IMR-90 (cell line): ENCODE results near the gene NAALAD2. TPM values are rescaled to one million over a fixed set of nuclear protein-coding genes. Genes with fewer than 3 reads are reported as not detected.

Source experiments
- ATAC-seq: fragments of 200-7000 bp; cut with Tn5 transposase; 2 replicates; pipeline ENCODE4 v1.9.1; 2020; ENCODE audit warnings: low read depth, mild to moderate bottlenecking, moderate library complexity
- BruUV-seq: library from RNA; stranded (reverse); fragments of 400-500 nt; replicated peaks from 2 replicates; lab custom pipeline; 2021; lab: Mats Ljungman, UMichigan
- CTCF ChIA-PET: fragments of 300-600 bp; formaldehyde crosslinking; extraction: SDS; loops from one replicate; lab custom pipeline; 2021; ENCODE audit warnings: antibody characterized with exemption; lab: Yijun Ruan, JAX
- POLR2A ChIA-PET: fragments of 300-600 bp; sonication (Branson Sonifier 250); formaldehyde crosslinking; loops from one replicate; lab custom pipeline; 2022; ENCODE audit warnings: antibody characterized with exemption; ENCODE audit not compliant: unreplicated experiment; lab: Charles Lee
- DNase-seq: peaks from one replicate; pipeline ENCODE4 v3.0.0; 2013
- H2AFZ ChIP-seq: replicated peaks from 2 replicates; pipeline ENCODE3; 2013; ENCODE audit warnings: low read length, mild to moderate bottlenecking; ENCODE audit not compliant: poor library complexity
- H2AK5ac ChIP-seq: 2 replicates; pipeline ENCODE4 v1.6.1; 2013; ENCODE audit warnings: low read depth, low read length, inconsistent platforms
- H2AK9ac ChIP-seq: replicated peaks from 2 replicates; pipeline ENCODE3; 2013; ENCODE audit warnings: mild to moderate bottlenecking, low read depth, low read length, moderate library complexity; ENCODE audit not compliant: poor library complexity
- H2BK120ac ChIP-seq: 2 replicates; pipeline ENCODE4 v1.6.1; 2013; ENCODE audit warnings: low read depth, low read length, inconsistent platforms
- H2BK15ac ChIP-seq: 3 replicates; pipeline ENCODE4 v1.6.1; 2013; ENCODE audit warnings: low read depth, low read length, inconsistent platforms
- H2BK20ac ChIP-seq: 2 replicates; pipeline ENCODE4 v1.6.1; 2013; ENCODE audit warnings: low read depth, mild to moderate bottlenecking, inconsistent platforms, low read length, moderate library complexity
- H2BK5ac ChIP-seq: 2 replicates; pipeline ENCODE4 v1.6.1; 2013; ENCODE audit warnings: mild to moderate bottlenecking, low read depth, low read length, inconsistent platforms; ENCODE audit not compliant: poor library complexity, severe bottlenecking
- H3K14ac ChIP-seq: replicated peaks from 2 replicates; pipeline ENCODE4 v1.6.1; 2013; ENCODE audit warnings: low read depth, low read length, inconsistent platforms
- H3K18ac ChIP-seq: 2 replicates; pipeline ENCODE4 v1.6.1; 2013; ENCODE audit warnings: low read depth, low read length, control low read depth
- H3K23ac ChIP-seq: 2 replicates; pipeline ENCODE4 v1.6.1; 2013; ENCODE audit warnings: low read depth, low read length, inconsistent platforms
- H3K27ac ChIP-seq: 2 replicates; pipeline ENCODE4 v1.5.1; 2013; ENCODE audit warnings: mild to moderate bottlenecking, control low read depth, low read length; ENCODE audit not compliant: insufficient read depth
- H3K27me3 ChIP-seq: 2 replicates; pipeline ENCODE4 v1.6.1; 2013; ENCODE audit warnings: low read length; ENCODE audit not compliant: control insufficient read depth, insufficient read depth
- H3K36me3 ChIP-seq: 2 replicates; pipeline ENCODE4 v1.6.1; 2013; ENCODE audit warnings: low read length, mixed read lengths; ENCODE audit not compliant: control insufficient read depth, insufficient read depth
- H3K4ac ChIP-seq: 2 replicates; pipeline ENCODE4 v1.6.1; 2013; ENCODE audit warnings: low read depth, low read length, inconsistent platforms
- H3K4me1 ChIP-seq: 2 replicates; pipeline ENCODE4 v1.6.1; 2013; ENCODE audit warnings: low read length, mixed read lengths; ENCODE audit not compliant: control insufficient read depth, insufficient read depth
- H3K4me2 ChIP-seq: 2 replicates; pipeline ENCODE4 v1.6.1; 2013; ENCODE audit warnings: low read depth, mild to moderate bottlenecking, control low read depth, low read length, moderate library complexity
- H3K4me3 ChIP-seq: 2 replicates; pipeline ENCODE4 v1.5.1; 2013; ENCODE audit warnings: low read depth, mild to moderate bottlenecking, control low read depth, low read length, moderate library complexity; ENCODE audit not compliant: insufficient read depth
- H3K56ac ChIP-seq: 2 replicates; pipeline ENCODE4 v1.6.1; 2013; ENCODE audit warnings: low read length, inconsistent platforms; ENCODE audit not compliant: insufficient read depth; ENCODE audit errors: extremely low read depth
- H3K79me1 ChIP-seq, 2 experiments: 2 replicates each; pipeline ENCODE4 v1.6.1; 2013; ENCODE audit warnings: low read length in 2 of 2, inconsistent platforms in 1 of 2, low read depth in 1 of 2
- H3K9ac ChIP-seq: 2 replicates; pipeline ENCODE4 v1.6.1; 2013; ENCODE audit warnings: low read depth, low read length, control low read depth
- H3K9me1 ChIP-seq: 2 replicates; pipeline ENCODE4 v1.6.1; 2013; ENCODE audit warnings: low read length, inconsistent platforms; ENCODE audit not compliant: insufficient read depth
- H3K9me3 ChIP-seq: 2 replicates; pipeline ENCODE4 v1.6.1; 2013; ENCODE audit warnings: low read length; ENCODE audit not compliant: control insufficient read depth, insufficient read depth
- H4K20me1 ChIP-seq: 2 replicates; pipeline ENCODE4 v1.6.1; 2013; ENCODE audit warnings: low read length, inconsistent platforms; ENCODE audit not compliant: insufficient read depth
- H4K5ac ChIP-seq: 2 replicates; pipeline ENCODE4 v1.6.1; 2013; ENCODE audit warnings: mild to moderate bottlenecking, low read depth, low read length, control low read depth
- H4K8ac ChIP-seq, 2 experiments: 2 replicates each; pipeline ENCODE4 v1.6.1; 2013; ENCODE audit warnings: low read depth in 2 of 2, low read length in 2 of 2, control low read depth in 1 of 2, inconsistent platforms in 1 of 2
- H4K91ac ChIP-seq: 2 replicates; pipeline ENCODE4 v1.6.1; 2013; ENCODE audit warnings: low read depth, low read length, inconsistent platforms; ENCODE audit not compliant: insufficient read depth
- CEBPB ChIP-seq: IDR thresholded peaks from 2 replicates; pipeline ENCODE4 v1.6.1; 2012; ENCODE audit warnings: low read depth, low read length, improper control_type of control experiment
- MAZ ChIP-seq: IDR thresholded peaks from 2 replicates; pipeline ENCODE4 v1.6.1; 2012; ENCODE audit warnings: low read depth, mild to moderate bottlenecking, low read length, improper control_type of control experiment, moderate library complexity, borderline replicate concordance
- WGBS, 2 experiments: methylation state at CpG; one replicate each; pipeline versions ENCODE4 v1.1.5 to v1.1.7; 2013; ENCODE audit warnings: missing lambda C conversion rate in 2 of 2; ENCODE audit not compliant: insufficient read length in 1 of 2; ENCODE audit errors: extremely low coverage in 2 of 2; 5-methylcytosine and 5-hydroxymethylcytosine counted together
- dilution Hi-C: fragments of 300-500 bp; cut with HindIII; formaldehyde crosslinking; loops from one replicate; pipeline ENCODE4 v1.14.3; 2018; ENCODE audit warnings: low sequenced_read_pairs; ENCODE audit not compliant: unreplicated experiment
- in situ Hi-C: fragments of 300-500 bp; cut with MboI; formaldehyde crosslinking; loops from 3 replicates; pipeline ENCODE4 v1.14.3; 2019; ENCODE audit warnings: low sequenced_read_pairs, inconsistent platforms, mixed read lengths
- intact Hi-C: fragments of 100-400 bp; cut with micrococcal nuclease; formaldehyde crosslinking; loops from 2 replicates; pipeline ENCODE4 v1.10.0; 2022
- polyA plus RNA-seq, 3 experiments: library from polyadenylated mRNA; depleted of rRNA; stranded (reverse); fragments of >200 nt; gene quantifications; 2 replicates each; pipeline ENCODE4 v1.2.3, GENCODE V29; 2012; ENCODE audit warnings: low replicate concordance in 1 of 3
- total RNA-seq: library from RNA; depleted of rRNA; stranded (reverse); fragments of >200 nt; gene quantifications from 2 replicates; pipeline ENCODE4 v1.2.3, GENCODE V29; 2012

Gene NAALAD2
- total and polyA plus RNA-seq, 2 of the 4 experiments (the other 2 are of a cell fraction) = under 0.01 to 0.09 TPM

GRCh38 chr11:90124371-90124770, 10.1 kb upstream of the NAALAD2 start:
- WGBS, 2 experiments = no CpG with 5 or more reads among the region's 1 CpG

More at GRCh38 chr11:90124371-90124770, 10.1 kb upstream of the NAALAD2 start:
- H3K27ac ChIP-seq = no peak overlapping the region
- TF ChIP-seq CEBPB (no peak), MAZ (no peak)
- H3K36me3 ChIP-seq = no peaks in the 10 kb centered on the region
- no peak overlapping the region for H3K56ac ChIP-seq
- no peaks in the 10 kb centered on the region for H4K20me1 ChIP-seq
- H3K9me1 ChIP-seq = no peaks in the 10 kb centered on the region
- H3K79me1 ChIP-seq = no peaks in the 10 kb centered on the region
- in situ Hi-C loops = loop anchor here (25.0 kb wide), 1 partner anchor 1037 kb away; no protein-coding TSS in a partner anchor
- no peak overlapping the region for H3K4me2 ChIP-seq
- no peaks in the 10 kb centered on the region for H3K9me3 ChIP-seq
- no peak overlapping the region for H2AK5ac ChIP-seq
- POLR2A ChIA-PET = no interaction called here
- H3K4ac ChIP-seq = no peak overlapping the region
- DNase-seq = no peak
- no peak for ATAC-seq
- H4K91ac ChIP-seq = no peak overlapping the region
- H2BK20ac ChIP-seq = no peak overlapping the region
- no peak overlapping the region for H3K18ac ChIP-seq
- dilution Hi-C loops = no loop called here
- no peak overlapping the region for H2AK9ac ChIP-seq
- no peak overlapping the region for H4K8ac ChIP-seq
- no peak overlapping the region for H2BK120ac ChIP-seq
- intact Hi-C loops = no loop called here
- no peak overlapping the region for H3K23ac ChIP-seq
- no peak overlapping the region for H4K5ac ChIP-seq
- no peak overlapping the region for H3K9ac ChIP-seq
- H2AFZ ChIP-seq = no peak overlapping the region
- no peaks in the 10 kb centered on the region for H3K27me3 ChIP-seq
- no peak overlapping the region for H2BK15ac ChIP-seq
- CTCF ChIA-PET = interaction anchor here (1.3 kb wide), 1 partner anchor 11 kb away, joined by 3 read pairs; no protein-coding TSS in a partner anchor
- H3K14ac ChIP-seq = no peak overlapping the region
- no peak overlapping the region for H2BK5ac ChIP-seq
- BruUV-seq = no TSS peak
- H3K4me1 ChIP-seq = no peaks in the 10 kb centered on the region
- H3K4me3 ChIP-seq = no peak overlapping the region
